ENCODE measurements around the gene PSMB4.
"Not testable (repeated sequence)": the region's sequence is repeated elsewhere in the genome, so short reads cannot be mapped to it uniquely, and the experiment has no call there.

The PSMB4 gene

DNA sequence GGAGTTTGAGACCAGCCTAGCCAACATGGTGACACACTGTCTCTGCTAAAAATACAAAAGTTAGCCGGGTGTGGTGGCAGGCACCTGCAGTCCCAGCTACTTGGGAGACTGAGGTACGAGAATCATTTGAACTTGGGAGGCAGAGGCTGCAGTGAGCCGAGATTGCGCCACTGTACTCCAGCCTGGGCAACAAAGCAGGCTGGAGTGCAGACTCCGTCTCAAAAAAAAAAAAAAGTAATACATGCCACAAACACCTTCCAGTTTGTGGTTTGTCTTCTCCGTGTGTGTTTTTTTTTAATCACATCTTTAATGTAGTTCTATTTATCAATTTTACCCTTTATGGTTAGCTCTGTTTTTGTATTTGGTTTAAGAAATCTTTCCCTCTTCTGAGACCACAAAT lies 37.6 kb downstream of the PSMB4 start:
- in situ Hi-C loops (cut with MboI; ENCODE audit: low sequenced_read_pairs) = no loop called here

- in situ Hi-C loops (cut with MboI; ENCODE audit: low sequenced_read_pairs) = not testable (repeated sequence)
Observed at GRCh38 chr1:151437396-151437795, 38.0 kb downstream of the PSMB4 start.

- in situ Hi-C loops (cut with MboI; ENCODE audit: low sequenced_read_pairs) = no loop called here
Observed at GRCh38 chr1:151443846-151444782, 44.7 kb downstream of the PSMB4 start.

GRCh38 chr1:151444783-151445177 lies 45.4 kb downstream of the PSMB4 start:
- in situ Hi-C loops (cut with MboI; ENCODE audit: low sequenced_read_pairs) = no loop called here

- in situ Hi-C loops (cut with MboI; ENCODE audit: low sequenced_read_pairs) = no loop called here
Observed at GRCh38 chr1:151447696-151448095, 48.3 kb downstream of the PSMB4 start.

Measured in hTERT RPE-1 (cell line).